Measurements from ENCODE around the gene PRRC2B.

The PRRC2B gene

DNA sequence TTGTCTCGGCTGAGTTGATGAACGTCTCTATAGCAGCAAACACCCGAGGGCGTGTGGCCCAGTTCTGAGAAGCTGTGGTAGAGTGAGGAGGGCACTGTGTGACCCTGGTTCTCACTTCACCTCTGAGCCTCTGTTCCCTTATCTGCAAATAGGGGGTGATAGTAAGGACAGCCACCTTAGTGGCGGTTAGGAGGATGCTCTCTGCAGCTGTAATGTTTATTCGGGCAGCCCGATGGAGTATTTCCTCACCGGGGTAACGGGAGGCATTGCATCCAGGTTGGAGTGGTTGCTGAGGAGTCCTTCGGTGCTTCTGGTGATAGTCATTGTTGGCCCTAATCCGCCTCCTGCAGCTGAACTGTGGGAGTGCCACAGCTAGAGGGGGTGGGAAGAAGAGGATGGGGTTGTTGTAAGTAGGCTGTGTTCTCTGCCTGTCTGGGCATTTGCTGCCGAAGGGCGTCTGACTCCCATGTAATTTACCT is 13.9 kb downstream of the PRRC2B start:
- ATAC-seq (ENCODE audit: low read depth) (peak; percentile 63), DNase-seq (ENCODE audit: low spot score in 2 of 2) (no peak)
- Mint-ChIP-seq H3K36me3 (peaks cover 8% of the 10 kb centered on the region), H3K4me1 (peaks cover 55% of the 10 kb centered on the region), H3K9me3 (no peaks in the 10 kb centered on the region), H3K27me3 (no peaks in the 10 kb centered on the region), H3K27ac (peak overlapping the region; percentile 72), H3K4me3 (peak overlapping the region; percentile 64)

GRCh38 chr9:131409458-131409992 is 15.6 kb downstream of the PRRC2B start:
- ATAC-seq (ENCODE audit: low read depth) (no peak), DNase-seq (ENCODE audit: low spot score in 2 of 2) (no peak)
- Mint-ChIP-seq H3K4me1 (peaks cover 53% of the 10 kb centered on the region), H3K9me3 (no peaks in the 10 kb centered on the region), H3K27ac (peak overlapping the region; percentile 89), H3K36me3 (peaks cover 14% of the 10 kb centered on the region), H3K4me3 (peak overlapping the region; percentile 70), H3K27me3 (no peaks in the 10 kb centered on the region)

GRCh38 chr9:131410044-131410491 is 16.2 kb downstream of the PRRC2B start:
- Mint-ChIP-seq H3K4me3 (peak overlapping the region; percentile 70), H3K4me1 (peaks cover 52% of the 10 kb centered on the region), H3K27ac (peak overlapping the region; percentile 89), H3K36me3 (peaks cover 17% of the 10 kb centered on the region), H3K9me3 (no peaks in the 10 kb centered on the region), H3K27me3 (no peaks in the 10 kb centered on the region)
- DNase-seq (ENCODE audit: low spot score in 2 of 2): no peak
- peak; percentile 36 for ATAC-seq (ENCODE audit: low read depth)

GRCh38 chr9:131411719-131412681 is 18.1 kb downstream of the PRRC2B start:
- H3K9me3 Mint-ChIP-seq: no peaks in the 10 kb centered on the region
- no peaks in the 10 kb centered on the region for H3K27me3 Mint-ChIP-seq
- H3K27ac Mint-ChIP-seq: peak overlapping the region; percentile 70
- no peak overlapping the region for H3K4me3 Mint-ChIP-seq
- no peak for ATAC-seq (ENCODE audit: low read depth)
- DNase-seq (ENCODE audit: low spot score in 2 of 2): no peak
- peaks cover 47% of the 10 kb centered on the region for H3K4me1 Mint-ChIP-seq
- peaks cover 20% of the 10 kb centered on the region for H3K36me3 Mint-ChIP-seq

- no peaks in the 10 kb centered on the region for H3K9me3 Mint-ChIP-seq
- H3K4me3 Mint-ChIP-seq: no peak overlapping the region
- DNase-seq (ENCODE audit: low spot score in 2 of 2) (no peak), ATAC-seq (ENCODE audit: low read depth) (no peak)
- peak overlapping the region; percentile 93 for H3K27ac Mint-ChIP-seq
- H3K36me3 Mint-ChIP-seq: peaks cover 20% of the 10 kb centered on the region
- peaks cover 55% of the 10 kb centered on the region for H3K4me1 Mint-ChIP-seq
- H3K27me3 Mint-ChIP-seq: no peaks in the 10 kb centered on the region
These were observed 22.6 kb downstream of the PRRC2B start for GRCh38 chr9:131416509-131416908.

- ATAC-seq (ENCODE audit: low read depth) (peak; percentile 67), DNase-seq (ENCODE audit: low spot score in 2 of 2) (no peak)
- H3K27me3 Mint-ChIP-seq: no peaks in the 10 kb centered on the region
- peak overlapping the region; percentile 93 for H3K27ac Mint-ChIP-seq
- peaks cover 17% of the 10 kb centered on the region for H3K36me3 Mint-ChIP-seq
- H3K9me3 Mint-ChIP-seq: no peaks in the 10 kb centered on the region
- peak overlapping the region; percentile 73 for H3K4me3 Mint-ChIP-seq
- peaks cover 58% of the 10 kb centered on the region for H3K4me1 Mint-ChIP-seq
These were observed 23.6 kb downstream of the PRRC2B start for GRCh38 chr9:131417264-131418142.

DNA sequence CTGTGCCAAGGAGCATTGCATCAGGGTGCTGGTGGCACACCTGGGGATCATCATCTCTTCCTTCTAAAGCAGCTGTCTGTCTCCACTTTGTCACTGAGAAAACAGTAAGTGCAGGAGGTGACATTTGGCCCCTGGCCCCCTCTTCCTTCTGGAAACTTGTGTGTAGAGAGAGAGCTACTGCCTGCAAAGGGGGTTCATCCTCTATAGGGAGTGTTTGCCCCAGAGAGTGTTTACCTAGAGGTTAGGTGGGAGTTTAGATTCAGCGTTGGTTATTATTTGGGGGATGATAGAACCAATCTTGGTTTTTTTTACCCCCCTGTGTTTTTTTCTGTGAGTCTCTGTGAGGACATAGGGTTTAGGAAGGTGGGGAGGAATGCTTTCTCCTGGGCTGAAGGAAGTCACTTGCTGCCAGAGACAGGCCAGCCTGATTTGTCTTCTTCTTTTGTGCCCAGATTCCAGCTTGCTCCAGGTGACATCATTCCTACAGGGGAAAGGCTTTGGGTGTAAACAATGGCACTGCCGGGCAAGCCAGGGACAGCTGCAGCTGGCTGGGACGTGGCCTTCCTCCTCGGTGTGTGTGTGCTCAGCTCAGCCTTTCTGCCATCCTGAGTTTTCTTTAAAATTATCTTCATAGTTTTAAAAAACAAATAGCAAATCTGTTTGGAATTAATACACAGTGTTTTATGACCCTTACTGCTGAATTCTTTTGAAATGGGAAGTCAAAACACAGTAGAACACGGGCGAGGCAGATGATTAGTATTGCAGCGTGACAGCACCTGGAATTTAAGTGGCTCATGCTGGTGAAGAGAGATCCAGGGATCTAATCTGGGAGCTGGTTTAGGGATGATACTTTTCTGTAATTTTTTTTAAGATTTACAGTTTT is 24.5 kb downstream of the PRRC2B start:
- H3K4me1 Mint-ChIP-seq: peaks cover 65% of the 10 kb centered on the region
- no peaks in the 10 kb centered on the region for H3K9me3 Mint-ChIP-seq
- DNase-seq (ENCODE audit: low spot score in 2 of 2) (no peak), ATAC-seq (ENCODE audit: low read depth) (no peak)
- peak overlapping the region; percentile 93 for H3K27ac Mint-ChIP-seq
- peaks cover 18% of the 10 kb centered on the region for H3K36me3 Mint-ChIP-seq
- H3K4me3 Mint-ChIP-seq: peak overlapping the region; percentile 73
- no peaks in the 10 kb centered on the region for H3K27me3 Mint-ChIP-seq

- Mint-ChIP-seq H3K4me3 (no peak overlapping the region), H3K36me3 (peaks cover 16% of the 10 kb centered on the region), H3K9me3 (no peaks in the 10 kb centered on the region), H3K4me1 (peaks cover 64% of the 10 kb centered on the region), H3K27ac (peak overlapping the region; percentile 93), H3K27me3 (no peaks in the 10 kb centered on the region)
- ATAC-seq (ENCODE audit: low read depth) (no peak), DNase-seq (ENCODE audit: low spot score in 2 of 2) (no peak)
These were observed 25.2 kb downstream of the PRRC2B start for GRCh38 chr9:131419026-131419614.

GRCh38 chr9:131419716-131420115 is 25.8 kb downstream of the PRRC2B start:
- peak overlapping the region; percentile 93 for H3K27ac Mint-ChIP-seq
- no peaks in the 10 kb centered on the region for H3K27me3 Mint-ChIP-seq
- DNase-seq (ENCODE audit: low spot score in 2 of 2): no peak
- peaks cover 15% of the 10 kb centered on the region for H3K36me3 Mint-ChIP-seq
- H3K4me1 Mint-ChIP-seq: peaks cover 65% of the 10 kb centered on the region
- no peaks in the 10 kb centered on the region for H3K9me3 Mint-ChIP-seq
- ATAC-seq (ENCODE audit: low read depth): no peak
- no peak overlapping the region for H3K4me3 Mint-ChIP-seq

- no peaks in the 10 kb centered on the region for H3K27me3 Mint-ChIP-seq
- peak overlapping the region; percentile 25 for H3K27ac Mint-ChIP-seq
- no peak overlapping the region for H3K4me3 Mint-ChIP-seq
- H3K36me3 Mint-ChIP-seq: peaks cover 9% of the 10 kb centered on the region
- DNase-seq (ENCODE audit: low spot score in 2 of 2): no peak
- no peaks in the 10 kb centered on the region for H3K9me3 Mint-ChIP-seq
- H3K4me1 Mint-ChIP-seq: peaks cover 61% of the 10 kb centered on the region
- ATAC-seq (ENCODE audit: low read depth): no peak
These were observed 27.2 kb downstream of the PRRC2B start for GRCh38 chr9:131420980-131421624.

- ATAC-seq (ENCODE audit: low read depth): no peak
- Mint-ChIP-seq H3K9me3 (no peaks in the 10 kb centered on the region), H3K27me3 (no peaks in the 10 kb centered on the region), H3K4me3 (no peak overlapping the region), H3K36me3 (peaks cover 12% of the 10 kb centered on the region), H3K4me1 (peaks cover 60% of the 10 kb centered on the region), H3K27ac (peak overlapping the region; percentile 25)
- no peak for DNase-seq (ENCODE audit: low spot score in 2 of 2)
These were observed 27.8 kb downstream of the PRRC2B start for GRCh38 chr9:131421691-131422090.

DNA sequence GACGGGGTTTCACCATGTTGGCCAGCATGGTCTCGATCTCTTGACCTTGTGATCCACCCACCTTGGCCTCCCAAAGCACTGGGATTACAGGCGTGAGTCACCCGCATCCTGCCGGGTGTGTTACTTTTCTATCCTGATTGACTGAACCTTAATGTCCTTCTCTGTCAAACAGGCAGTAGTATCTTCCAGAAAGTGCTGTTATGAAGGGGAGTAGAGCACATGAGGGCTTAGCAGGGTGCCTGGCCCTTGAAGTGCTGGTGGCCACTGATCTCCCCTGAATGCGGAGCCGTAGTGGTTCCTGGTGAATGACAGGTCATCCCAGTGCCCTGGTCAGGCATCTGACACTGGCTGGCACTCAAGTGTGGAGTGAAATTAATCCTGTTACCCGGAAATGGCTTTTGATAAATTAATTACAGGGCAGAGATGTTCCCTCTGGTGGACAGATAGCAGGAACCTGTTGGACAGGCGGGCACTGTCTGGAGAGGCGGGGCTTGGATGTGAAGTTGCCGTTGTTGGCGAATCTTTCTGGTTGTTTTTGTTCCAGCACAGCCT is 28.4 kb downstream of the PRRC2B start:
- no peak overlapping the region for H3K4me3 Mint-ChIP-seq
- peak overlapping the region; percentile 90 for H3K27ac Mint-ChIP-seq
- DNase-seq (ENCODE audit: low spot score in 2 of 2): no peak
- H3K27me3 Mint-ChIP-seq: no peaks in the 10 kb centered on the region
- peaks cover 60% of the 10 kb centered on the region for H3K4me1 Mint-ChIP-seq
- peaks cover 16% of the 10 kb centered on the region for H3K36me3 Mint-ChIP-seq
- no peak for ATAC-seq (ENCODE audit: low read depth)
- H3K9me3 Mint-ChIP-seq: no peaks in the 10 kb centered on the region
